SJSA1 (cell line): Measurements from ENCODE around the gene EMID1. TPM values are rescaled to one million over a fixed set of nuclear protein-coding genes. Genes with fewer than 3 reads are reported as not detected.
"Not testable (repeated sequence)": the region's sequence is repeated elsewhere in the genome, so short reads cannot be mapped to it uniquely, and the experiment has no call there.

Source experiments
- DNase-seq, 2 experiments: peaks; one replicate each; pipeline ENCODE4 v3.0.0-alpha.2; 2015 to 2020; ENCODE audit warnings: low spot score in 2 of 2, low read depth in 1 of 2
- H3K27ac ChIP-seq: fragments of 250-450 bp; sonication (Bioruptor Pico); 2 replicates; pipeline ENCODE4 v1.5.1; 2020; ENCODE audit warnings: mild to moderate bottlenecking, moderate library complexity
- H3K27me3 ChIP-seq: fragments of 250-450 bp; sonication (Bioruptor Pico); replicated peaks from 2 replicates; pipeline ENCODE4 v1.5.1; 2020; ENCODE audit warnings: mild to moderate bottlenecking, moderate library complexity
- H3K36me3 ChIP-seq: fragments of 250-450 bp; sonication (Bioruptor Pico); 2 replicates; pipeline ENCODE4 v1.5.1; 2020; ENCODE audit warnings: mild to moderate bottlenecking
- H3K4me1 ChIP-seq: fragments of 250-450 bp; sonication (Bioruptor Pico); replicated peaks from 2 replicates; pipeline ENCODE4 v1.6.1; 2021; ENCODE audit warnings: mild to moderate bottlenecking
- H3K4me3 ChIP-seq: fragments of 250-450 bp; sonication (Bioruptor Pico); 2 replicates; pipeline ENCODE4 v1.5.1; 2020; ENCODE audit warnings: mild to moderate bottlenecking
- H3K9me3 ChIP-seq: fragments of 250-450 bp; sonication (Bioruptor Pico); replicated peaks from 2 replicates; pipeline ENCODE4 v1.5.1; 2020; ENCODE audit warnings: mild to moderate bottlenecking
- total RNA-seq: library from RNA; depleted of rRNA; stranded (reverse); fragments of >200 nt; shearing (Covaris generic); gene quantifications from 2 replicates; pipeline ENCODE4 v1.2.3, GENCODE V29; 2014

The EMID1 gene
- total RNA-seq, 1 experiment from 2014 or later = 45.6 TPM

GRCh38 chr22:29244785-29245625, 39.3 kb downstream of the EMID1 start:
- no peak for DNase-seq
- Histone ChIP-seq H3K9me3 (no peaks in the 10 kb centered on the region; the same call in 1 of the 2 replicates), H3K27ac (no peak overlapping the region), H3K27me3 (no peaks in the 10 kb centered on the region), H3K4me3 (no peak overlapping the region), H3K4me1 (no peaks in the 10 kb centered on the region), H3K36me3 (peaks cover 22% of the 10 kb centered on the region)

GRCh38 chr22:29245626-29246385, 40.1 kb downstream of the EMID1 start:
- peak; percentile 47 to 71 for DNase-seq
- Histone ChIP-seq H3K4me3 (no peak overlapping the region), H3K9me3 (no peaks in the 10 kb centered on the region; the same call in 1 of the 2 replicates), H3K4me1 (no peaks in the 10 kb centered on the region), H3K27ac (no peak overlapping the region), H3K36me3 (peaks cover 22% of the 10 kb centered on the region), H3K27me3 (no peaks in the 10 kb centered on the region)

- H3K27ac ChIP-seq, DNase-seq, H3K27me3 ChIP-seq, H3K36me3 ChIP-seq, H3K4me1 ChIP-seq, H3K4me3 ChIP-seq, H3K9me3 ChIP-seq: not testable (repeated sequence)
These were observed 42.2 kb downstream of the EMID1 start for GRCh38 chr22:29247891-29248290.

DNA sequence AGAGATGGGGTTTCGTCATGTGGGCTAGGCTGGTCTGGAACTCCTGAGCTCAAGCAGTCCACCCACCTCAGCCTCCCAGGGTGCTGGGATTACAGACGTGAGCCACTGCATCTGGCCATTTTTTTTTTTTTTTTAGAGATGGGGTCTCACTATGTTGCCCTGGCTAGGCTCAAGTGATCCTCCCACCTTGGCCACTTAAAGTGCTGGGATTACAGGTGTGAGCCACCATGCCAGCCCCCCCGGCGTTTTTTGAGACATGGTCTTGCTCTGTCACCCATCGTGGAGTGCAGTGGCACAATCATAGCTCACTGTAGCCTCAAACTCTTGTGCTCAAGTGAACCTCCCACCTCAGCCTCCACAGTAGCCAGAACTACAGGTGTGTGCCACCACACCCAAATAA, 45.6 kb downstream of the EMID1 start:
- no peak overlapping the region for H3K27ac ChIP-seq
- no peaks in the 10 kb centered on the region; the same call in none of the 2 replicates for H3K36me3 ChIP-seq
- no peak overlapping the region for H3K4me3 ChIP-seq
- no peaks in the 10 kb centered on the region for H3K4me1 ChIP-seq
- H3K9me3 ChIP-seq = no peaks in the 10 kb centered on the region
- no peaks in the 10 kb centered on the region for H3K27me3 ChIP-seq
- no peak for DNase-seq

DNA sequence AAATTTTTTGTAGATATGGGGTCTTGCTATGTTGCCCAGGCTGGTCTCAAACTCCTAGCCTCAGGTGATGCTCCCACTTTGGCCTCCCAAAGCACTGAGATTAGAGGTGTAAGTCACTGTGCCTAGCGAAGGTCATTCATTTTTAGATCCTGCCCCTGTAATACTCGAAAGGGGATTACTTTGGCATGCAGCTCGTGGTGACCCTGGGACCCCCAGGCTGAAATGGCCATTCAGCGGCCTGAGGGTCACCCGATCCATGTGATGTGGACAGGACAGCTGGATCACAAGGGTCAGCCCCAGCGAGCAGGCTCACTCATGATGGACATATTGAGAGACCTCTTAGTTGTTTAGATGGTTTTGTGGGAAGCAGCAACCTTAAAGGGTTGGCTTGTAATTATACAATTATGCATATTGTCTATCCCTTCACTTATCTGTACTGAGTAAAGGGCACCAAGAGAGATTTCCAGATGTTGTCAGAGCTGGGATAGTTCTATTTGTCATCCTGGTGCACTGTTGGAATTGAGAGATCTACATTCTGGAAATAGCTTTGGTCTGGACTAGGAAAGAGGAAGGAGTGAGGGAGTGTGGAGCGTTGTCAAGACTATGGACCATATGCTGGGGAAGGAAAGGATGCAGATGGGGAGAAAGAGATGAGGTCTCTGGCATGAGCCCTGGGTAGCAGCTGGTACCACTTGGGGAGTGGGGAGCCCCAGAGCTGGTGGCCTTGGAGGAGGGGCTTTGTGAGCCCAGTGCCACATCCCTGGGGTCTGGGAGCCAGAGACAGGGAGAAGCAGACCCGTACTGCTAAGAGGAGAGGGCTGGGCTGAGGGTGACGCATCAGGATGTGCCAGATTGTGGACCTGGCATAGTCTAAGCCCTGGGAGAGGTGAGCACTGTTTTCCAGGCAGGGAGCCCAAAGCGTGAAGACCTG, 46.5 kb downstream of the EMID1 start:
- Histone ChIP-seq H3K36me3 (no peaks in the 10 kb centered on the region; the same call in 1 of the 2 replicates), H3K4me3 (no peak overlapping the region), H3K27ac (no peak overlapping the region), H3K9me3 (no peaks in the 10 kb centered on the region), H3K4me1 (no peaks in the 10 kb centered on the region), H3K27me3 (no peaks in the 10 kb centered on the region)
- DNase-seq = no peak

DNA sequence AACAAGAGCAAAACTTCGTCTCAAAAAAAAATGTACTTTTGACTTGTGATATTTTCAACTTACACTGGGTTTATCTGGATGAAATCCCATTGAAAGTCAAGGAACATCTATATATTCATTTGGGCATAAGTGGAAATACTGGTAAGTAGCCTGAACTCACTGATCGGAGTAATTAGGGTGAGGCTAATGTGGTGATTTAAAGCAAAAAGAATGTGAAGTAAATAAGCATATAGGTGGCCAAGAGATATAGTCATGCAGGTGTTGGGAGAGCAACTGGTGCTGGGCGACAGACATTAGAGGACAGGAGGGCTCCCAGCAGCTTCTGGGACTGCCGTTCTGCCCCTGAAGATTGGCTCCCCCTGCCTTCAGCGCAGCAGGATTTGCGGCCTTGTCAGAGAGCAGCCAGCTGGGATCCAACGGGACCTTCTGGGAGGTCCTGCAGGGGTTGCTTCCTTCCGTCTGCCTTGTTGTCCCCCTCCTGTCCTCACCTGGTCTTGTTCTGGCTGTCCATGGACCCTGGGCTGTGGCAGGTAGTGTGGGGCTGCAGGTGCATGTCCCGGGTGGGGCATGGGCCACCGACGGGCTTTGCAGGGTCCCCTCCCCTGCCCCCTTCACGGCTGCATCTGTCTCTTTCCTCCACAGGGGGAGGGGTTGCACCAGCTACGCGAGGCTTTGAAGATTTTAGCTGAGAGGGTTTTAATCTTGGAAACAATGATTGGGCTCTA, 48.0 kb downstream of the EMID1 start:
- Histone ChIP-seq H3K36me3 (peaks cover 5% of the 10 kb centered on the region), H3K4me1 (no peaks in the 10 kb centered on the region), H3K4me3 (no peak overlapping the region), H3K27ac (no peak overlapping the region), H3K27me3 (no peaks in the 10 kb centered on the region), H3K9me3 (no peaks in the 10 kb centered on the region)
- no peak for DNase-seq

DNA sequence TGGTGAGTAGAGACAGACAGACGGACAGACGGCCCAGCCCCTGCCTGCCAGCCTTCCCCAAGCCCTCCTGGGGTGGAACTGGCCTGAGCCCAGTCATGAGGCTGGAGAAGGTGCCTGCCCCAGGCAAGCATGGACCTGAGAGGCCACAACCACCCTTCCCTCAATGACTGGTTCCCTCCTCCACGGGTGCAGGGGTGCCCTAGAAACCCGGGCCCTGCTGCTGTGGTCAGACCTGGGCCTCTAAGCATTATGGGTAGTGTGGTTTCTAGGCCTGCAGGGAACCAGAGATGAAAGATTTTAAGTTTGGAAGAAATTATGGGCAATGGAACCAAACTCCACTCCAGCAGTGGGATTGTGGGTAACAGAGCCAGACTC, 48.6 kb downstream of the EMID1 start:
- H3K4me1 ChIP-seq = no peaks in the 10 kb centered on the region
- no peak overlapping the region for H3K4me3 ChIP-seq
- peaks cover 10% of the 10 kb centered on the region for H3K36me3 ChIP-seq
- no peak for DNase-seq
- no peak overlapping the region for H3K27ac ChIP-seq
- no peaks in the 10 kb centered on the region for H3K9me3 ChIP-seq
- no peaks in the 10 kb centered on the region for H3K27me3 ChIP-seq

DNA sequence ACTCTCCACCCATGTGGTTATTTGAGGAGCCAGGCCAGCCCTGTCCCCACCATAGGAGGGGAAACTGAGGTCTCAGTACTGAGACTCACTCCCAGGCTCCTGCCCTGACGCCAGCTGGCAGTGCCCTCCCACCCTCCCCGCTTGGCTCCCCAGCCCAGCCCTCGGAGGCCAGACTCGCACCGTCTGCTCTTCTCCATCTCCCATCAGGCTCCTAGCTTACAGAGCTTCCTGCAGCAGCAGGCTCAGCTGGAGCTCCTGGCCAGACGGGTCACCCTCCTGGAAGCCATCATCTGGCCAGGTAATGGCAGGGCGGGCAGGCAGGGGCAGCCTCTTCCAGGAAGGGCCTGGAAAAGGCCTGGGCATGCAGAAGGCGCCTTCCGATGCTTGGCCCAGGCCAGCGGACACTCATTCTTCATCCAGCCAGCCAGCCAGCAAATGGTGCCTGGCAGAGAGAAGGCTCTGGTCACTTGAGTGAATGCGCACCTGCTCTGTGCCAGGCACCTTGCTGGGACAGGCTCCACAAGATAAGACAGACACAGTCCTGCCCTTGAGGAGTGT, 49.4 kb downstream of the EMID1 start:
- Histone ChIP-seq H3K36me3 (peaks cover 19% of the 10 kb centered on the region), H3K4me1 (no peaks in the 10 kb centered on the region), H3K27me3 (no peaks in the 10 kb centered on the region), H3K4me3 (no peak overlapping the region), H3K9me3 (no peaks in the 10 kb centered on the region), H3K27ac (no peak overlapping the region)
- no peak for DNase-seq

GRCh38 chr22:29256606-29257325, 51.1 kb downstream of the EMID1 start:
- Histone ChIP-seq H3K4me3 (no peak overlapping the region), H3K36me3 (peaks cover 28% of the 10 kb centered on the region), H3K4me1 (no peaks in the 10 kb centered on the region), H3K27ac (no peak overlapping the region), H3K9me3 (no peaks in the 10 kb centered on the region), H3K27me3 (no peaks in the 10 kb centered on the region)
- no peak for DNase-seq

DNA sequence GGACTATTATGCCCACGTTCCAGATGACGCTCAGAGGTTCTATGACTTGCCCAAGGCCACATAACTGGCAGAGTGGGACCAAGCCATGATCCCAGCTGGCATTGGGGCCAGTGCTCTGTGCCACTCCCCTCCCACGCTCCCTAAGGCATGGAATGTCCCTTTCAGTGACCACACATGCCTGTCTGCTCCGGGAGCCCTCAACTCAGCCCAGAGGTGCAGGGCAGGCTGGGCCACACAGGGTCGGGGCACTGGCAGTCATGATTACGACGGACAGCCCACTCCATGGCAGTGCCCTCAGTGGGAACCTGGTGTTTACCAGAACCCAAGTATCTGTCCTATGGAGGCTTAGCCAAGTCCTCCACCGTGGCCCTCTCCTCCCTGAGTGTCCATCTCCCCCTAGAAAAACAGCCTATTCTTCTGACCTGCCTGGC, 52.1 kb downstream of the EMID1 start:
- H3K36me3 ChIP-seq = peaks cover 28% of the 10 kb centered on the region
- H3K27ac ChIP-seq = no peak overlapping the region
- DNase-seq = no peak
- no peaks in the 10 kb centered on the region for H3K4me1 ChIP-seq
- H3K4me3 ChIP-seq = no peak overlapping the region
- H3K27me3 ChIP-seq = no peaks in the 10 kb centered on the region
- no peaks in the 10 kb centered on the region for H3K9me3 ChIP-seq

DNA sequence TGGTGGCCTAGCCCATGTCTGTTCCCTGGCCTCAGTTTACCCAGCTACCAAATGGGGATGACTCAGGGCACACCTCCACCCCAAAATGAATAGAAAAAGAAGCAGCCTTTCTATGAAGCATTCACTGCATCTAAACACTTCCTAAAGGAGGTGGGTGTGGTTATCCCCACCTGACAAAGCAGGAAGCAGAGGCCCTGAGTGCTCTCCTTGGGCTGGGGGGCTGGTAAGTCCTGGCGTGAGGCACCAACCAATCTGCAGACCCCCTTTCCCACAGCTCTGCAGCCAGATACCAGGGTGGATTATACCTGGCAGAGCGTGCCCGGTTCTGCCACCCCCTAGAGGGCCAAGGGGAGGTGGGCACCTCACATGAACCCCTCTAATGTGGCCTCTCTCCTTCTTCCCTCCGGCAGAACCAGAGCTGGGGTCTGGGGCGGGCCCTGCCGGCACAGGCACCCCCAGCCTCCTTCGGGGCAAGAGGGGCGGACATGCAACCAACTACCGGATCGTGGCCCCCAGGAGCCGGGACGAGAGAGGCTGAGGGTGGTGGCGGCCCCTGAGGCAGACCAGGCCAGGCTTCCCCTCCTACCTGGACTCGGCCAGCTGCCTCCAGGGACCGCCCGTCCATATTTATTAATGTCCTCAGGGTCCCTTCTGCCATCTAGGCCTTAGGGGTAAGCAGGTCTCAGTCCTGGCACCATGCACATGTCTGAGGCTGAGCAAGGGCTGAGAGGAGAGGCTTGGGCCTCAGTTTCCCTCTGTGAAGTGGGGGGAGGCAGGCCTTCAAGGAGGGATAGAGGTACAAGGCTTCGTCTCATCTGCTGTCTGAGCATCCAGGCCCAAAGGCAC, 52.9 kb downstream of the EMID1 start:
- Histone ChIP-seq H3K27me3 (no peaks in the 10 kb centered on the region), H3K36me3 (peaks cover 30% of the 10 kb centered on the region), H3K27ac (no peak overlapping the region), H3K4me1 (no peaks in the 10 kb centered on the region), H3K9me3 (no peaks in the 10 kb centered on the region), H3K4me3 (no peak overlapping the region)
- DNase-seq = no peak
